ENCODE results near the gene PCDHA1. TPM values are rescaled to one million over a fixed set of nuclear protein-coding genes. Genes with fewer than 3 reads are reported as not detected.

The PCDHA1 gene
- total RNA-seq, 1 donor from 2014 or later = 0.24 TPM

DNA sequence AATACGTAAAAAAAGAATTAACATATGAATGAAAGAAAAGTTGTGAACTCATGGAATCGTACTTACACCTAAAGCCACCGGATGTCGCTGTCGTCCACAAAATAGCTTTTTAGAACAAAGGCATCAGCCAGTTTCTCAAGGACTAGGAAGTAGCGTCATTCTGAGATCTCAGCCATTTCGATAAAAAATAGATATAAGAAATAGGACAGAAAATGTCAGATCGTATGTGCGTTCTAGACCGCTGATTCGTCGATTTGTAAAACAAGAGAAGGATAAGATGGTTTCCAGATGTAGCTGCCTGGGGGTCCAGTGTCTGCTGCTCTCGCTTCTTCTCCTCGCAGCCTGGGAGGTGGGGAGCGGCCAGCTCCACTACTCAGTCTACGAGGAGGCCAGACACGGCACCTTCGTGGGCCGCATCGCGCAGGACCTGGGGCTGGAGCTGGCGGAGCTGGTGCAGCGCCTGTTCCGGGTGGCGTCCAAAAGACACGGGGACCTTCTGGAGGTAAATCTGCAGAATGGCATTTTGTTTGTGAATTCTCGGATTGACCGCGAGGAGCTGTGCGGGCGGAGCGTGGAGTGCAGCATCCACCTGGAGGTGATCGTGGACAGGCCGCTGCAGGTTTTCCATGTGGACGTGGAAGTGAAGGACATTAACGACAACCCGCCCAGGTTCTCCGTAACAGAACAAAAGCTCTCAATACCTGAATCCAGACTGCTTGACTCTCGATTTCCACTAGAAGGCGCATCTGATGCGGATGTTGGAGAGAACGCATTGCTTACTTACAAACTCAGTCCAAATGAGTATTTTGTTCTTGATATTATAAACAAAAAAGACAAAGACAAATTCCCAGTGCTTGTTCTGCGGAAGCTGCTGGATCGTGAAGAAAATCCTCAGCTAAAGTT is 70.1 kb downstream of the PCDHA1 start, which contains the start of gene PCDHA10:
Gene PCDHA10 (plus strand): TSS at position 126 of the 903 bp plus-strand sequence. CDS start 152 bp downstream, at position 278.
- H3K27ac ChIP-seq = no peak within 1 kb of the TSS
- peak within 1 kb of the TSS; percentile 76 for H3K4me2 ChIP-seq
- H3K27ac Mint-ChIP-seq = no peak within 1 kb of the TSS
- no peaks in the 10 kb centered on the region for H4K20me1 ChIP-seq (ENCODE audit: low read depth)
- no peaks in the 10 kb centered on the region for H3K4me1 ChIP-seq
- peak within 1 kb of the TSS; percentile 60 for H3K4me3 ChIP-seq
- DNase-seq (ENCODE audit: low spot score) = peak; percentile 76
- H3K9ac ChIP-seq = no peak within 1 kb of the TSS
- peak within 1 kb of the TSS; percentile 5 for H3K4me3 Mint-ChIP-seq
- peaks cover 2% of the 10 kb centered on the region for H3K27me3 Mint-ChIP-seq (ENCODE audit: insufficient read depth, low read depth)
- H3K4me1 Mint-ChIP-seq = no peaks in the 10 kb centered on the region
- H3K27me3 ChIP-seq = no peaks in the 10 kb centered on the region
- H3K36me3 Mint-ChIP-seq = peaks cover 24% of the 10 kb centered on the region
- H3K79me2 ChIP-seq (ENCODE audit: low read depth) = no peaks in the 10 kb centered on the region
- H2AFZ ChIP-seq (replicated peaks) = peak within 1 kb of the TSS; percentile 92
- peaks cover 5% of the 10 kb centered on the region for H3K9me3 ChIP-seq (ENCODE audit: low read depth)
- no peaks in the 10 kb centered on the region for H3F3A ChIP-seq (ENCODE audit: low read depth)
- H3K36me3 ChIP-seq = no peaks in the 10 kb centered on the region
- H3K9me3 Mint-ChIP-seq = peaks cover 33% of the 10 kb centered on the region
- TF ChIP-seq, protein P1, sequence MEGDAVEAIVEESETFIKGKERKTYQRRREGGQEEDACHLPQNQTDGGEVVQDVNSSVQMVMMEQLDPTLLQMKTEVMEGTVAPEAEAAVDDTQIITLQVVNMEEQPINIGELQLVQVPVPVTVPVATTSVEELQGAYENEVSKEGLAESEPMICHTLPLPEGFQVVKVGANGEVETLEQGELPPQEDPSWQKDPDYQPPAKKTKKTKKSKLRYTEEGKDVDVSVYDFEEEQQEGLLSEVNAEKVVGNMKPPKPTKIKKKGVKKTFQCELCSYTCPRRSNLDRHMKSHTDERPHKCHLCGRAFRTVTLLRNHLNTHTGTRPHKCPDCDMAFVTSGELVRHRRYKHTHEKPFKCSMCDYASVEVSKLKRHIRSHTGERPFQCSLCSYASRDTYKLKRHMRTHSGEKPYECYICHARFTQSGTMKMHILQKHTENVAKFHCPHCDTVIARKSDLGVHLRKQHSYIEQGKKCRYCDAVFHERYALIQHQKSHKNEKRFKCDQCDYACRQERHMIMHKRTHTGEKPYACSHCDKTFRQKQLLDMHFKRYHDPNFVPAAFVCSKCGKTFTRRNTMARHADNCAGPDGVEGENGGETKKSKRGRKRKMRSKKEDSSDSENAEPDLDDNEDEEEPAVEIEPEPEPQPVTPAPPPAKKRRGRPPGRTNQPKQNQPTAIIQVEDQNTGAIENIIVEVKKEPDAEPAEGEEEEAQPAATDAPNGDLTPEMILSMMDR (IDR thresholded peaks at IDR 0.05) = peak; percentile 72
- no peak for TF ChIP-seq EZH2 (IDR thresholded peaks at IDR 0.05)

DNA sequence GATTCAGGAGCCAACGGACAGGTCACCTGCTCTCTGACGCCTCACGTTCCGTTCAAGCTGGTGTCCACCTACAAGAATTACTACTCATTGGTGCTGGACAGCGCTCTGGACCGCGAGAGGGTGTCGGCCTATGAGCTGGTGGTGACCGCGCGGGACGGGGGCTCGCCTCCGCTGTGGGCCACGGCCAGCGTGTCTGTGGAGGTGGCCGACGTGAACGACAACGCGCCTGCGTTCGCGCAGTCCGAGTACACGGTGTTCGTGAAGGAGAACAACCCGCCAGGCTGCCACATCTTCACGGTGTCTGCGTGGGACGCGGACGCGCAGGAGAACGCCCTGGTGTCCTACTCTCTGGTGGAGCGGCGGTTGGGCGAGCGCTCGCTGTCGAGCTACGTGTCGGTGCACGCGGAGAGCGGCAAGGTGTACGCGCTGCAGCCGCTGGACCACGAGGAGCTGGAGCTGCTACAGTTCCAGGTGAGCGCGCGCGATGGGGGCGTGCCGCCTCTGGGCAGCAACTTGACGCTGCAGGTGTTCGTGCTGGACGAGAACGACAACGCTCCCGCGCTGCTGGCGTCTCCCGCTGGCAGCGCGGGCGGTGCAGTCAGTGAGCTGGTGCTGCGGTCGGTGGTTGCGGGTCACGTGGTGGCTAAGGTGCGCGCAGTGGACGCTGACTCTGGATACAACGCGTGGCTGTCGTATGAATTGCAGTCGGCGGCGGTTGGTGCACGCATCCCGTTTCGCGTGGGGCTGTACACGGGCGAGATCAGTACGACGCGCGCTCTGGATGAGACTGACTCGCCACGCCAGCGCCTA is 71.4 kb downstream of the PCDHA1 start:
- Histone ChIP-seq H3K4me3 (no peak overlapping the region), H3K4me2 (no peak overlapping the region), H3K9ac (no peak overlapping the region), H3K79me2 (ENCODE audit: low read depth) (no peaks in the 10 kb centered on the region), H3K27me3 (no peaks in the 10 kb centered on the region), H3K4me1 (no peaks in the 10 kb centered on the region), H3K9me3 (ENCODE audit: low read depth) (peaks cover 5% of the 10 kb centered on the region), H3K27ac (no peak overlapping the region), H4K20me1 (ENCODE audit: low read depth) (no peaks in the 10 kb centered on the region), H2AFZ (replicated peaks) (no peak overlapping the region), H3F3A (ENCODE audit: low read depth) (no peaks in the 10 kb centered on the region), H3K36me3 (no peaks in the 10 kb centered on the region)
- no peak for DNase-seq (ENCODE audit: low spot score)
- H3K4me3 Mint-ChIP-seq = no peak overlapping the region
- H3K27ac Mint-ChIP-seq = no peak overlapping the region
- H3K27me3 Mint-ChIP-seq (ENCODE audit: insufficient read depth, low read depth) = peaks cover 5% of the 10 kb centered on the region
- H3K9me3 Mint-ChIP-seq = peaks cover 46% of the 10 kb centered on the region
- no peaks in the 10 kb centered on the region for H3K4me1 Mint-ChIP-seq
- peaks cover 35% of the 10 kb centered on the region for H3K36me3 Mint-ChIP-seq
- no peak for TF ChIP-seq EZH2 (IDR thresholded peaks at IDR 0.05)
- TF ChIP-seq EZH2phosphoT487 (IDR thresholded peaks at IDR 0.05) = no peak
- TF ChIP-seq, protein P1 (IDR thresholded peaks at IDR 0.05) = no peak

DNA sequence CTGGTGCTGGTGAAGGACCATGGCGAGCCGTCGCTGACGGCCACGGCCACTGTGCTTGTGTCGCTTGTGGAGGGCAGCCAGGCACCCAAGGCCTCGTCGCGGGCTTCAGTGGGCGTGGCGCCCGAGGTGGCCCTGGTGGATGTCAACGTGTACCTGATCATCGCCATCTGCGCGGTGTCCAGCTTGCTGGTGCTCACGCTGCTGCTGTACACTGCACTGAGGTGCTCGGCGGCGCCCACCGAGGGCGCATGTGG is 72.0 kb downstream of the PCDHA1 start:
- H3K9me3 ChIP-seq (ENCODE audit: low read depth) = peaks cover 5% of the 10 kb centered on the region
- DNase-seq (ENCODE audit: low spot score) = no peak

More for the DNA sequence above, 72.0 kb downstream of the PCDHA1 start:
- H3K27ac ChIP-seq = no peak overlapping the region
- H2AFZ ChIP-seq (replicated peaks) = no peak overlapping the region
- Mint-ChIP-seq H3K27ac (no peak overlapping the region), H3K4me3 (no peak overlapping the region), H3K27me3 (ENCODE audit: insufficient read depth, low read depth) (peaks cover 5% of the 10 kb centered on the region), H3K36me3 (peaks cover 34% of the 10 kb centered on the region), H3K4me1 (no peaks in the 10 kb centered on the region), H3K9me3 (peaks cover 44% of the 10 kb centered on the region)
- no peak overlapping the region for H3K4me3 ChIP-seq
- no peaks in the 10 kb centered on the region for H3K36me3 ChIP-seq
- H4K20me1 ChIP-seq (ENCODE audit: low read depth) = no peaks in the 10 kb centered on the region
- H3K27me3 ChIP-seq = no peaks in the 10 kb centered on the region
- H3K4me2 ChIP-seq = no peak overlapping the region
- no peaks in the 10 kb centered on the region for H3F3A ChIP-seq (ENCODE audit: low read depth)
- H3K9ac ChIP-seq = no peak overlapping the region
- H3K4me1 ChIP-seq = no peaks in the 10 kb centered on the region
- TF ChIP-seq, protein P1 (IDR thresholded peaks at IDR 0.05) = no peak
- TF ChIP-seq EZH2 (IDR thresholded peaks at IDR 0.05) (no peak), EZH2phosphoT487 (IDR thresholded peaks at IDR 0.05) (no peak)
- H3K79me2 ChIP-seq (ENCODE audit: low read depth) = no peaks in the 10 kb centered on the region
